HG03159 (cell line): ENCODE data around the gene PHLDA3.
A peak's percentile ranks its signal among the peaks of the same experiment; 100 is the strongest.

Source experiments
- ATAC-seq: cut with Tn5 transposase; IDR thresholded peaks from one replicate; pipeline ENCODE4 v1.9.1; 2021; ENCODE audit warnings: mild to moderate bottlenecking, moderate library complexity; ENCODE audit not compliant: unreplicated experiment

PHLDA3 gene

GRCh38 chr1:201468844-201469644, at the start of gene PHLDA3:
Gene PHLDA3, minus strand, starts transcription at chr1:201469188. Its CDS starts 402 bp downstream, at chr1:201468786.
- peak; percentile 68 for ATAC-seq

GRCh38 chr1:201518071-201518470, 49.1 kb upstream of the PHLDA3 start:
- no peak for ATAC-seq

GRCh38 chr1:201517631-201518030, 48.6 kb upstream of the PHLDA3 start:
- ATAC-seq, result no peak

GRCh38 chr1:201516511-201517127, 47.6 kb upstream of the PHLDA3 start:
- no peak for ATAC-seq

- ATAC-seq, result no peak
These were observed 46.9 kb upstream of the PHLDA3 start for GRCh38 chr1:201515895-201516294.

- ATAC-seq, result no peak
These were observed 46.2 kb upstream of the PHLDA3 start for GRCh38 chr1:201515062-201515750.

- ATAC-seq, result no peak
These were observed 45.5 kb upstream of the PHLDA3 start for GRCh38 chr1:201514466-201514865.

- ATAC-seq, result no peak
These were observed 44.7 kb upstream of the PHLDA3 start for GRCh38 chr1:201513498-201514243.

- ATAC-seq, result no peak
These were observed 43.1 kb upstream of the PHLDA3 start for GRCh38 chr1:201511941-201512539.

GRCh38 chr1:201511396-201511940, 42.5 kb upstream of the PHLDA3 start:
- ATAC-seq, result no peak

- no peak for ATAC-seq
These were observed 41.7 kb upstream of the PHLDA3 start for GRCh38 chr1:201510734-201511133.

GRCh38 chr1:201509601-201510374, 40.8 kb upstream of the PHLDA3 start:
- ATAC-seq, result no peak

GRCh38 chr1:201508809-201509208, 39.8 kb upstream of the PHLDA3 start:
- ATAC-seq, result no peak

- peak; percentile 1 for ATAC-seq
These were observed 38.3 kb upstream of the PHLDA3 start for GRCh38 chr1:201507360-201507675.

GRCh38 chr1:201506557-201507359, 37.8 kb upstream of the PHLDA3 start, which contains the start of gene CSRP1:
Gene CSRP1, minus strand, starts transcription at chr1:201507123. Its CDS starts 10,820 bp downstream, at chr1:201496303.
- ATAC-seq, result peak; percentile 81

GRCh38 chr1:201506092-201506491, 37.1 kb upstream of the PHLDA3 start:
- no peak for ATAC-seq

- ATAC-seq, result no peak
These were observed 36.5 kb upstream of the PHLDA3 start for GRCh38 chr1:201505503-201505890.

- no peak for ATAC-seq
These were observed 36.0 kb upstream of the PHLDA3 start for GRCh38 chr1:201504799-201505502.
